Spinal cord (tissue), 10 donors: Measurements from ENCODE around the gene TMCC1. TPM values are rescaled to one million over a fixed set of nuclear protein-coding genes. Genes with fewer than 3 reads are reported as not detected.

Experiments
- DNase-seq, 6 donors: peaks; one replicate each; pipeline versions ENCODE4 v3.0.0 to v3.0.0-alpha.2; 2013 to 2015; ENCODE audit warnings: low spot score in 6 of 6, low read depth in 4 of 6
- H3K27ac ChIP-seq: one replicate; pipeline ENCODE4 v1.5.1; 2013; ENCODE audit warnings: low read depth, low read length, control low read depth
- H3K27me3 ChIP-seq: one replicate; pipeline ENCODE4 v1.6.1; 2013; ENCODE audit warnings: low read length; ENCODE audit not compliant: control insufficient read depth, insufficient read depth
- H3K36me3 ChIP-seq: one replicate; pipeline ENCODE4 v1.6.1; 2013; ENCODE audit warnings: low read length; ENCODE audit not compliant: control insufficient read depth, insufficient read depth
- H3K4me1 ChIP-seq: one replicate; pipeline ENCODE4 v1.6.1; 2013; ENCODE audit warnings: low read length; ENCODE audit not compliant: control insufficient read depth, insufficient read depth
- H3K4me3 ChIP-seq: one replicate; pipeline ENCODE4 v1.5.1; 2013; ENCODE audit warnings: low read depth, low read length, control low read depth
- H3K9me3 ChIP-seq: one replicate; pipeline ENCODE4 v1.6.1; 2013; ENCODE audit warnings: low read length; ENCODE audit not compliant: control insufficient read depth, insufficient read depth
- WGBS: methylation state at CpG from one replicate; pipeline ENCODE4 v1.1.5; 2013; ENCODE audit warnings: missing lambda C conversion rate; ENCODE audit not compliant: insufficient coverage; 5-methylcytosine and 5-hydroxymethylcytosine counted together
- polyA plus RNA-seq, 2 donors: library from polyadenylated mRNA; unstranded; fragments of 120-200 nt; gene quantifications; one replicate each; pipeline ENCODE4 v1.2.1, GENCODE V29; 2013; ENCODE audit not compliant: insufficient read length in 2 of 2
- small RNA-seq: library from RNA; depleted of rRNA; stranded (forward); fragments of <200 nt; gene quantifications from one replicate; pipeline ENCODE3, GENCODE V24; 2014; ENCODE audit warnings: low replicate concordance
- total RNA-seq, 2 donors: library from RNA; depleted of rRNA in 1 of 2; stranded (reverse); fragments of 120-200 nt in 1 of 2; fragments of >200 nt in 1 of 2; gene quantifications; one replicate each; pipeline versions ENCODE4 v1.2.3 to v1.2.4, GENCODE V29; 2013 to 2014
- donor health status: healthy.

Gene TMCC1
- total and polyA plus RNA-seq, 4 donors = 34.1 to 49.1 (median 44.4) TPM

GRCh38 chr3:129598484-129598883 is 295.0 kb downstream of the TMCC1 start:
- H3K9me3 ChIP-seq = no peaks in the 10 kb centered on the region
- H3K36me3 ChIP-seq = peaks cover 2% of the 10 kb centered on the region
- H3K4me1 ChIP-seq = peaks cover 95% of the 10 kb centered on the region
- 84% methylated on average over 11 of the region's 11 CpGs for WGBS
- DNase-seq = no peak
- H3K4me3 ChIP-seq = no peak overlapping the region
- peaks cover 4% of the 10 kb centered on the region for H3K27me3 ChIP-seq
- H3K27ac ChIP-seq = no peak overlapping the region

- no peak for DNase-seq
- H3K27ac ChIP-seq = peak overlapping the region; percentile 90
- H3K4me1 ChIP-seq = peaks cover 95% of the 10 kb centered on the region
- H3K9me3 ChIP-seq = no peaks in the 10 kb centered on the region
- peaks cover 4% of the 10 kb centered on the region for H3K27me3 ChIP-seq
- no peak overlapping the region for H3K4me3 ChIP-seq
- H3K36me3 ChIP-seq = peaks cover 2% of the 10 kb centered on the region
- 50% methylated on average over 4 of the region's 5 CpGs for WGBS
These were observed 295.5 kb downstream of the TMCC1 start for GRCh38 chr3:129598000-129598381.

Small RNA genes lying within 50 kb of the gene (small RNA-seq; reads per million reads assigned to genes)
- not detected for gene RF00026
- not detected for gene RNY3P13

Other genes starting within 250 kb of the TMCC1 start
- gene TRH, start 81.0 kb upstream of the TMCC1 start, total RNA-seq = 10 to 100 TPM in 1 of 2 donors, 1 to 10 TPM in 1; 7.0 to 61.5 TPM
- gene TRH, start 81.0 kb upstream of the TMCC1 start, polyA plus RNA-seq = 10 to 100 TPM; 23.6 to 45.9 TPM
- 1 to 10 TPM in 1 of 2 donors, under 1 TPM in 1; 0.89 to 1.0 TPM for gene ALG1L2, start 188.1 kb upstream of the TMCC1 start, total RNA-seq
- 1 to 10 TPM; 1.9 to 2.5 TPM for gene ALG1L2, start 188.1 kb upstream of the TMCC1 start, polyA plus RNA-seq